AG04450 (cell line): ENCODE results near the gene TMC4. TPM values are rescaled to one million over a fixed set of nuclear protein-coding genes. Genes with fewer than 3 reads are reported as not detected.
"Not testable (repeated sequence)": the region's sequence is repeated elsewhere in the genome, so short reads cannot be mapped to it uniquely, and the experiment has no call there.

Experiments used
- CTCF ChIA-PET: fragments of 300-600, 350-600 bp; formaldehyde crosslinking; extraction: SDS; loops from one replicate; lab custom pipeline; 2022; ENCODE audit warnings: antibody characterized with exemption, inconsistent platforms; lab: Charles Lee
- POLR2A ChIA-PET: fragments of 350-600 bp; formaldehyde crosslinking; extraction: SDS; loops from one replicate; lab custom pipeline; 2021; ENCODE audit warnings: antibody characterized with exemption, inconsistent platforms; lab: Yijun Ruan, JAX
- DNase-seq: peaks from one replicate; pipeline ENCODE4 v3.0.0-alpha.2; 2011; ENCODE audit warnings: low read depth, low spot score
- H3K27ac ChIP-seq: one replicate; pipeline ENCODE4 v1.5.1; 2012; ENCODE audit warnings: low read depth, low read length, control low read depth
- H3K27me3 ChIP-seq: one replicate; pipeline ENCODE4 v1.6.0; 2012; ENCODE audit warnings: low read length; ENCODE audit not compliant: control insufficient read depth, insufficient read depth
- H3K4me3 ChIP-seq: 2 replicates; pipeline ENCODE4 v1.5.1; 2011; ENCODE audit warnings: mild to moderate bottlenecking, low read depth, low read length, control low read depth
- H3K9me3 ChIP-seq: 2 replicates; pipeline ENCODE4 v1.5.1; 2012; ENCODE audit warnings: low read length; ENCODE audit not compliant: control insufficient read depth, insufficient read depth
- polyA plus RNA-seq: library from polyadenylated mRNA; depleted of rRNA; stranded (reverse); fragments of >200 nt; gene quantifications from 2 replicates; pipeline ENCODE4 v1.2.3, GENCODE V29; 2011
- TF ChIP-seq, protein P1 (sequence below): IDR thresholded peaks from 2 replicates; pipeline ENCODE4 v1.5.1; 2011; ENCODE audit warnings: low read depth, low read length, control low read depth, inconsistent platforms

Gene TMC4
- polyA plus RNA-seq, 1 experiment = 1.5 TPM

DNA sequence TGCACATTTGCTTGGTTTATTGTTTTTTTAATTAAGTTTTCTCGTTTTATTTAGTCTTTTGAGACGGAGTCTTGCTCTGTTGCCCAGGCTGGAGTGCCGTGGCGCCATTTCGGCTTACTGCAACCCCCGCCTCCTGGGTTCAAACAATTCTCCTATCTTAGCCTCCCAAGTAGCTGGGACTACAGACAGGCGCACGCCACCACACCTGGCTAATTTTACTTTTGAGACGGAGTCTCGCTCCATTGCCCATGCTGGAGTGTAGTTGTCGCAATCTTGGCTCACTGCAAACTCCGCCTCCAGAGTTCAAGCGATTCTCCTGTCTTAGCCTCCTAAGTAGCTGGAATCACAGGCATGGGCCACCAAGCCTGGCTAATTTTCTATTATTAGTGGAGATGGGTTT is 29.0 kb upstream of the TMC4 start:
- ChIA-PET POLR2A (interaction anchor here (2.4 to 4.1 kb wide), 2 partner anchors 10 to 13 kb away, joined by 35 to 50 read pairs; partner anchors contain the start of genes MBOAT7 and TSEN34), CTCF (interaction anchor here (1.5 kb wide), 1 partner anchor 13 kb away, joined by 3 read pairs; the partner anchor contains the start of gene MBOAT7)
- TF ChIP-seq, protein P1, sequence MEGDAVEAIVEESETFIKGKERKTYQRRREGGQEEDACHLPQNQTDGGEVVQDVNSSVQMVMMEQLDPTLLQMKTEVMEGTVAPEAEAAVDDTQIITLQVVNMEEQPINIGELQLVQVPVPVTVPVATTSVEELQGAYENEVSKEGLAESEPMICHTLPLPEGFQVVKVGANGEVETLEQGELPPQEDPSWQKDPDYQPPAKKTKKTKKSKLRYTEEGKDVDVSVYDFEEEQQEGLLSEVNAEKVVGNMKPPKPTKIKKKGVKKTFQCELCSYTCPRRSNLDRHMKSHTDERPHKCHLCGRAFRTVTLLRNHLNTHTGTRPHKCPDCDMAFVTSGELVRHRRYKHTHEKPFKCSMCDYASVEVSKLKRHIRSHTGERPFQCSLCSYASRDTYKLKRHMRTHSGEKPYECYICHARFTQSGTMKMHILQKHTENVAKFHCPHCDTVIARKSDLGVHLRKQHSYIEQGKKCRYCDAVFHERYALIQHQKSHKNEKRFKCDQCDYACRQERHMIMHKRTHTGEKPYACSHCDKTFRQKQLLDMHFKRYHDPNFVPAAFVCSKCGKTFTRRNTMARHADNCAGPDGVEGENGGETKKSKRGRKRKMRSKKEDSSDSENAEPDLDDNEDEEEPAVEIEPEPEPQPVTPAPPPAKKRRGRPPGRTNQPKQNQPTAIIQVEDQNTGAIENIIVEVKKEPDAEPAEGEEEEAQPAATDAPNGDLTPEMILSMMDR = no peak
- Histone ChIP-seq H3K9me3 (no peaks in the 10 kb centered on the region), H3K27ac (no peak overlapping the region), H3K27me3 (no peaks in the 10 kb centered on the region), H3K4me3 (peak overlapping the region; percentile 94)
- no peak for DNase-seq

DNA sequence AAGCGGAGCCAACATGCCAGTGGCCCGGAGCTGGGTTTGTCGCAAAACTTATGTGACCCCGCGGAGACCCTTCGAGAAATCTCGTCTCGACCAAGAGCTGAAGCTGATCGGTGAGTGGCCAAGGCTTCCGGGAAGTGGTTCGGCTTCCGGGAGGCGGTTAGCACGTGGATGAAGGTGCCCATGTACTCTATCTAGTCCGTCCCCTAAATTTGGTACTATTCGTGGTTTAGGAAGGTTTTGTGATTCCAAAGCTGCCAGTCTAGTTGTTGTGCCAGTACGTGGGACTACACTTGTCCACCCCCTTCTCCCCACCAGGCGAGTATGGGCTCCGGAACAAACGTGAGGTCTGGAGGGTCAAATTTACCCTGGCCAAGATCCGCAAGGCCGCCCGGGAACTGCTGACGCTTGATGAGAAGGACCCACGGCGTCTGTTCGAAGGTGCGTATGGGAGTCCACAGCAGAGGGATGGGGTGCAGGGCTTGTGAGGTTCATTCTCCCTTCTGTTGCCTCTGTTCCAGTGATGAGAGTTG is 28.3 kb upstream of the TMC4 start:
- no peaks in the 10 kb centered on the region for H3K27me3 ChIP-seq
- DNase-seq = no peak
- ChIA-PET POLR2A (interaction anchor here (0.6 to 4.1 kb wide), 11 partner anchors 9 to 867 kb away, joined by 3 to 50 read pairs (median 8); partner anchors contain the start of genes CNOT3, LENG1, MBOAT7 and TSEN34), CTCF (interaction anchor here (1.1 kb wide), 1 partner anchor 10 kb away, joined by 4 read pairs; no protein-coding TSS in a partner anchor)
- H3K9me3 ChIP-seq = no peaks in the 10 kb centered on the region
- H3K4me3 ChIP-seq = peak overlapping the region; percentile 94
- TF ChIP-seq, protein P1 = no peak
- H3K27ac ChIP-seq = peak overlapping the region; percentile 97

DNA sequence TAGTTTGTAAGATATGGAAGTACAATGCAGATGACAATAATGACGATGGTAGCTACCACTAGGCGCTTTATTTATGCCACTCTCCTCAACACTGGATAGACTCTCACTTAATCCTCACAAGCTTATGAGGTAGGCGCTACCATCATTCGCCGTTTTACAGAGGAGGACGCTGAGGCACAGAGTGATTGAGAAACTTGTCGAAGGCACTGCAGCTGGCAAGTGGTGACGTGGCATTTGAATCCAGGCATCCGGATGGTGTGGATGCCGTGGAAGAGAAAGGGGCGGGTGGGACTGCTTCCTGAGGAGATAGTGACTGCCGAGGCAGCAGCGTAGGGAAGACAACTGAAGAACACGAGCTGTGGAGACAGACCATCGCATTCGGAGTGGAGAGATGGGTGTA is 26.4 kb upstream of the TMC4 start:
- H3K27ac ChIP-seq = no peak overlapping the region
- POLR2A ChIA-PET = interaction anchor here (1.0 to 4.1 kb wide), 2 partner anchors 8 to 42 kb away, joined by 3 to 50 read pairs; partner anchors contain the start of gene TSEN34
- H3K9me3 ChIP-seq = no peaks in the 10 kb centered on the region
- H3K27me3 ChIP-seq = no peaks in the 10 kb centered on the region
- no peak for DNase-seq
- TF ChIP-seq, protein P1 = no peak
- CTCF ChIA-PET = no interaction called here
- H3K4me3 ChIP-seq = no peak overlapping the region

DNA sequence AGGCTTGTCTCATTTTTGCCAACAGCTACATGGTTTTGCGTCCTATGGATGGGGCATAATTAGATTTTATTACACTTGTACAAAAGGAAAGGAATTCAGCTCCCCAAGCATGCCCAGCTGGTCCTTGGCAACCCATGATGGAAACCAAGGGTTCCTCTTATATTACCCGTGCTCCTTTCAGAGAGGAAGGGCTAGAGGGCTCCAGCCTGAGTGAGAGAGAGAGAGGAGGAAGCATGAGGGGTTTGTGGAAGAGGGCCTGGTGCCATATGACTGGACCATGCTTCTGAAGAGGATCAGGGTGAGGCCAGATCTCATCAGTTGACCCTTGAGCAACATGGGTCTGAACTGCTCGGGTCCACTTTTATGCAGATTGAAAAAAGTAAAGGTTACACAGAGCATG is 24.2 kb upstream of the TMC4 start:
- Histone ChIP-seq H3K4me3 (no peak overlapping the region), H3K9me3 (no peaks in the 10 kb centered on the region), H3K27me3 (no peaks in the 10 kb centered on the region), H3K27ac (no peak overlapping the region)
- DNase-seq = no peak
- TF ChIP-seq, protein P1 = no peak
- ChIA-PET CTCF (no interaction called here), POLR2A (interaction anchor here (1.7 kb wide), 1 partner anchor 13 kb away, joined by 7 read pairs; no protein-coding TSS in a partner anchor)

DNA sequence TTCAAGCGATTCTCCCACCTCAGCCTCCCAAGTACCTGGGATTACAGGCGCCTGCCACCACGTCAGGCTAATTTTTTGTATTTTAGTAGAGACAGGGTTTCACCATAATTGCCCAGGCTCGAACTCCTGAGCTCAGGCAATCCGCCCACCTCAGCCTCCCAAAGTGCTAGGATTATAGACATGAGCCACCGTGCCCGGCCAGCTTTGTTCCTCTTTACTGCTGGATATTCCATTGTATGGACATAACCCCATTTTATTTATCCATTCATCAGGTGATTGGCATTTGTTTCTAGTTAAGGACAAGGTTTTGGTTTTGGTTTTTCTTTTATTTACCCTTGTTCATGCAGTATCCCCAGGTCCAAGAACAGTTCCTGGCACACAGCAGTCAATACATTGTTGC is 23.6 kb upstream of the TMC4 start:
- H3K27ac ChIP-seq = no peak overlapping the region
- H3K27me3 ChIP-seq = no peaks in the 10 kb centered on the region
- TF ChIP-seq, protein P1 = no peak
- H3K4me3 ChIP-seq = no peak overlapping the region
- DNase-seq = no peak
- CTCF ChIA-PET = no interaction called here
- H3K9me3 ChIP-seq = no peaks in the 10 kb centered on the region
- POLR2A ChIA-PET = no interaction called here

DNA sequence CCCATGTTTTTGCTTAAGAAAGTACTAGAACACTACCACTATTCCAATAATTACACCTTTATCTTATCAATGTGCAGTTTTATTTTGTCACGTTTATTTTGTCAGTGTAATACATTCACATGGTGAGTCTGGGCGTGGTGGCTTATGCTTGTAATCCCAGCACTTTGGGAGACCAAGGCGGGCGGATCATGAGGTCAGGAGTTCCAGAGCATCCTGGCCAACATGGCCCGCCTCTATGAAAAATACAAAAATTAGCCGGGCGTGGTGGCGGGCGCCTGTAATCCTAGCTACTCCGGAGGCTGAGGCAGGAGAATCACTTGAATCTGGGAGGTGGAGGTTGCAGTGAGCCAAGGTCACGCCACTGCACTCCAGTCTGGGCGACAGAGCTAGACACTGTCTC is 21.5 kb upstream of the TMC4 start:
- H3K27ac ChIP-seq, CTCF ChIA-PET, H3K27me3 ChIP-seq, DNase-seq, H3K9me3 ChIP-seq, H3K4me3 ChIP-seq, POLR2A ChIA-PET: not testable (repeated sequence)
